HG02973 (cell line): Measurements from ENCODE around the gene JMJD7.
"Not testable (repeated sequence)": the region's sequence is repeated elsewhere in the genome, so short reads cannot be mapped to it uniquely, and the experiment has no call there.

Experiments used
- ATAC-seq: cut with Tn5 transposase; IDR thresholded peaks from one replicate; pipeline ENCODE4 v1.9.1; 2021; ENCODE audit warnings: moderate library complexity; ENCODE audit not compliant: unreplicated experiment

Gene JMJD7

GRCh38 chr15:41821831-41822230 lies 6.1 kb upstream of the JMJD7 start:
- no peak for ATAC-seq

GRCh38 chr15:41822471-41822870 lies 5.4 kb upstream of the JMJD7 start:
- ATAC-seq, result no peak

GRCh38 chr15:41822957-41823356 lies 4.9 kb upstream of the JMJD7 start:
- no peak for ATAC-seq

GRCh38 chr15:41823502-41823901 lies 4.4 kb upstream of the JMJD7 start:
- no peak for ATAC-seq

GRCh38 chr15:41824062-41824745 lies 3.7 kb upstream of the JMJD7 start:
- no peak for ATAC-seq

GRCh38 chr15:41825145-41825544 lies 2.7 kb upstream of the JMJD7 start:
- no peak for ATAC-seq

GRCh38 chr15:41825572-41826535 lies 2.0 kb upstream of the JMJD7 start:
- no peak for ATAC-seq

- no peak for ATAC-seq
Observed at GRCh38 chr15:41827290-41827879, 507 bp upstream of the JMJD7 start.

- no peak for ATAC-seq
Observed at GRCh38 chr15:41828807-41829141, 882 bp downstream of the JMJD7 start.

GRCh38 chr15:41829959-41830646 lies 2.2 kb downstream of the JMJD7 start:
- no peak for ATAC-seq

- ATAC-seq, result not testable (repeated sequence)
Observed at GRCh38 chr15:41831291-41831690, 3.4 kb downstream of the JMJD7 start.

GRCh38 chr15:41832208-41832607 lies 4.3 kb downstream of the JMJD7 start:
- no peak for ATAC-seq

- no peak for ATAC-seq
Observed at GRCh38 chr15:41832875-41833274, 5.0 kb downstream of the JMJD7 start.

- no peak for ATAC-seq
Observed at GRCh38 chr15:41834096-41834495, 6.2 kb downstream of the JMJD7 start.

- no peak for ATAC-seq
Observed at GRCh38 chr15:41836073-41836472, 8.2 kb downstream of the JMJD7 start.

GRCh38 chr15:41836713-41837454 lies 9.0 kb downstream of the JMJD7 start:
- no peak for ATAC-seq

GRCh38 chr15:41838400-41838897 lies 10.6 kb downstream of the JMJD7 start, which contains the start of gene PLA2G4B:
TSS of gene PLA2G4B (plus strand) at chr15:41838847. CDS start at chr15:41838914, 67 bp downstream.
- ATAC-seq, result no peak

- ATAC-seq, result no peak
Observed at GRCh38 chr15:41839781-41840491, 12.0 kb downstream of the JMJD7 start.

GRCh38 chr15:41840673-41841072 lies 12.8 kb downstream of the JMJD7 start:
- no peak for ATAC-seq

- no peak for ATAC-seq
Observed at GRCh38 chr15:41841131-41841530, 13.2 kb downstream of the JMJD7 start.
